Measurements from ENCODE around the gene CDAN1.

CDAN1 gene

GRCh38 chr15:42733027-42733426 lies 3.9 kb downstream of the CDAN1 start:
- DNase-seq (ENCODE audit: low spot score) = no peak

GRCh38 chr15:42732095-42732827 lies 4.7 kb downstream of the CDAN1 start:
- no peak for DNase-seq (ENCODE audit: low spot score)

- DNase-seq (ENCODE audit: low spot score) = no peak
Measured at GRCh38 chr15:42731461-42731860, 5.5 kb downstream of the CDAN1 start.

- DNase-seq (ENCODE audit: low spot score) = no peak
Measured at GRCh38 chr15:42730536-42730935, 6.4 kb downstream of the CDAN1 start.

GRCh38 chr15:42730135-42730534 lies 6.8 kb downstream of the CDAN1 start:
- no peak for DNase-seq (ENCODE audit: low spot score)

GRCh38 chr15:42729409-42729808 lies 7.5 kb downstream of the CDAN1 start:
- DNase-seq (ENCODE audit: low spot score) = no peak

GRCh38 chr15:42728972-42729371 lies 8.0 kb downstream of the CDAN1 start:
- no peak for DNase-seq (ENCODE audit: low spot score)

- no peak for DNase-seq (ENCODE audit: low spot score)
Measured at GRCh38 chr15:42728560-42728959, 8.4 kb downstream of the CDAN1 start.

GRCh38 chr15:42727750-42728381 lies 9.1 kb downstream of the CDAN1 start:
- DNase-seq (ENCODE audit: low spot score) = no peak

GRCh38 chr15:42726114-42726513 lies 10.8 kb downstream of the CDAN1 start:
- DNase-seq (ENCODE audit: low spot score) = no peak

GRCh38 chr15:42725331-42725903 lies 11.5 kb downstream of the CDAN1 start:
- DNase-seq (ENCODE audit: low spot score) = no peak

- DNase-seq (ENCODE audit: low spot score) = no peak
Measured at GRCh38 chr15:42724276-42724675, 12.7 kb downstream of the CDAN1 start.

- DNase-seq (ENCODE audit: low spot score) = peak; percentile 25
Measured at GRCh38 chr15:42723068-42723467, 13.9 kb downstream of the CDAN1 start.

- no peak for DNase-seq (ENCODE audit: low spot score)
Measured at GRCh38 chr15:42721916-42722315, 15.0 kb downstream of the CDAN1 start.

GRCh38 chr15:42721016-42721415 lies 15.9 kb downstream of the CDAN1 start:
- no peak for DNase-seq (ENCODE audit: low spot score)

GRCh38 chr15:42720071-42720470 lies 16.9 kb downstream of the CDAN1 start:
- no peak for DNase-seq (ENCODE audit: low spot score)

- no peak for DNase-seq (ENCODE audit: low spot score)
Measured at GRCh38 chr15:42719043-42719442, 17.9 kb downstream of the CDAN1 start.

GRCh38 chr15:42716626-42717025 lies 20.3 kb downstream of the CDAN1 start:
- no peak for DNase-seq (ENCODE audit: low spot score)

- DNase-seq (ENCODE audit: low spot score) = no peak
Measured at GRCh38 chr15:42716125-42716524, 20.8 kb downstream of the CDAN1 start.

- DNase-seq (ENCODE audit: low spot score) = no peak
Measured at GRCh38 chr15:42712584-42712983, 24.3 kb downstream of the CDAN1 start.

- DNase-seq (ENCODE audit: low spot score) = no peak
Measured at GRCh38 chr15:42711746-42712145, 25.2 kb downstream of the CDAN1 start.

- DNase-seq (ENCODE audit: low spot score) = no peak
Measured at GRCh38 chr15:42710662-42711061, 26.3 kb downstream of the CDAN1 start.

- no peak for DNase-seq (ENCODE audit: low spot score)
Measured at GRCh38 chr15:42707873-42708544, 28.9 kb downstream of the CDAN1 start.

All from RKO (cell line).